Nephron progenitor cell (in vitro differentiated cells): Measurements from ENCODE around the gene GINS1.
"Not testable (repeated sequence)": the region's sequence is repeated elsewhere in the genome, so short reads cannot be mapped to it uniquely, and the experiment has no call there.

Experiments
- DNase-seq: peaks from one replicate; pipeline ENCODE4 v3.0.0; 2021
- H3K27ac Mint-ChIP-seq: 2 replicates; pipeline ENCODE4 v1.8.0; 2021; ENCODE audit warnings: mild to moderate bottlenecking, moderate library complexity, mixed read lengths
- H3K27me3 Mint-ChIP-seq: 2 replicates; pipeline ENCODE4 v1.8.0; 2021; ENCODE audit warnings: mild to moderate bottlenecking, low read depth, mixed read lengths; ENCODE audit not compliant: poor library complexity
- H3K36me3 Mint-ChIP-seq: 2 replicates; pipeline ENCODE4 v1.8.0; 2021; ENCODE audit warnings: low read depth, mixed read lengths
- H3K4me1 Mint-ChIP-seq: 2 replicates; pipeline ENCODE4 v1.8.0; 2021; ENCODE audit warnings: mixed read lengths
- H3K4me3 Mint-ChIP-seq: 2 replicates; pipeline ENCODE4 v1.8.0; 2021; ENCODE audit warnings: mild to moderate bottlenecking, moderate library complexity, mixed read lengths
- H3K9me3 Mint-ChIP-seq: 2 replicates; pipeline ENCODE4 v1.8.0; 2021; ENCODE audit warnings: mild to moderate bottlenecking, moderate library complexity, mixed read lengths
- CTCF ChIP-seq: fragments of 200-600 bp; sonication (generic); IDR thresholded peaks from 2 replicates; pipeline ENCODE4 v1.5.0; 2021; ENCODE audit warnings: antibody characterized with exemption

GINS1 gene

GRCh38 chr20:25466846-25467245 is 59.4 kb downstream of the GINS1 start:
- TF ChIP-seq CTCF, result no peak
- no peak overlapping the region for H3K27ac Mint-ChIP-seq
- DNase-seq, result no peak
- no peak overlapping the region for H3K4me3 Mint-ChIP-seq
- peaks cover 72% of the 10 kb centered on the region for H3K36me3 Mint-ChIP-seq
- H3K9me3 Mint-ChIP-seq, result no peaks in the 10 kb centered on the region
- no peaks in the 10 kb centered on the region for H3K27me3 Mint-ChIP-seq
- peaks cover 8% of the 10 kb centered on the region for H3K4me1 Mint-ChIP-seq

- Mint-ChIP-seq H3K27ac (peak overlapping the region; percentile 66), H3K4me1 (peaks cover 8% of the 10 kb centered on the region), H3K9me3 (no peaks in the 10 kb centered on the region), H3K4me3 (no peak overlapping the region), H3K27me3 (no peaks in the 10 kb centered on the region), H3K36me3 (peaks cover 72% of the 10 kb centered on the region)
- no peak for DNase-seq
- TF ChIP-seq CTCF, result no peak
These were observed 60.0 kb downstream of the GINS1 start for GRCh38 chr20:25467441-25467840.

- Mint-ChIP-seq H3K4me1 (peaks cover 8% of the 10 kb centered on the region), H3K4me3 (no peak overlapping the region), H3K27ac (no peak overlapping the region), H3K9me3 (no peaks in the 10 kb centered on the region), H3K27me3 (no peaks in the 10 kb centered on the region), H3K36me3 (peaks cover 71% of the 10 kb centered on the region)
- DNase-seq, result no peak
- no peak for TF ChIP-seq CTCF
These were observed 60.9 kb downstream of the GINS1 start for GRCh38 chr20:25468126-25469075.

GRCh38 chr20:25469558-25469957 is 62.1 kb downstream of the GINS1 start:
- Mint-ChIP-seq H3K9me3 (no peaks in the 10 kb centered on the region), H3K27ac (peak overlapping the region; percentile 66), H3K4me3 (no peak overlapping the region), H3K36me3 (peaks cover 67% of the 10 kb centered on the region), H3K4me1 (peaks cover 8% of the 10 kb centered on the region), H3K27me3 (no peaks in the 10 kb centered on the region)
- TF ChIP-seq CTCF, result no peak
- no peak for DNase-seq

- TF ChIP-seq CTCF, result peak; percentile 31
- peaks cover 63% of the 10 kb centered on the region for H3K36me3 Mint-ChIP-seq
- peak overlapping the region; percentile 66 for H3K27ac Mint-ChIP-seq
These were observed 62.6 kb downstream of the GINS1 start for GRCh38 chr20:25470045-25470444.

GRCh38 chr20:25471020-25471419 is 63.5 kb downstream of the GINS1 start:
- no peaks in the 10 kb centered on the region for H3K9me3 Mint-ChIP-seq
- H3K27ac Mint-ChIP-seq, result peak overlapping the region; percentile 66
- no peak for DNase-seq
- no peak overlapping the region for H3K4me3 Mint-ChIP-seq
- H3K36me3 Mint-ChIP-seq, result peaks cover 64% of the 10 kb centered on the region
- H3K4me1 Mint-ChIP-seq, result peaks cover 8% of the 10 kb centered on the region
- H3K27me3 Mint-ChIP-seq, result no peaks in the 10 kb centered on the region
- TF ChIP-seq CTCF, result no peak

More at GRCh38 chr20:25470045-25470444, 62.6 kb downstream of the GINS1 start:
- Mint-ChIP-seq H3K4me1 (peaks cover 8% of the 10 kb centered on the region), H3K4me3 (no peak overlapping the region), H3K9me3 (no peaks in the 10 kb centered on the region), H3K27me3 (no peaks in the 10 kb centered on the region)
- peak; percentile 30 for DNase-seq

- not testable (repeated sequence) for H3K27ac Mint-ChIP-seq, H3K4me3 Mint-ChIP-seq, H3K27me3 Mint-ChIP-seq, DNase-seq, H3K4me1 Mint-ChIP-seq, H3K9me3 Mint-ChIP-seq
- peaks cover 67% of the 10 kb centered on the region for H3K36me3 Mint-ChIP-seq
These were observed 65.8 kb downstream of the GINS1 start for GRCh38 chr20:25473297-25473696.
